Activated CD4-positive, alpha-beta memory T cell treated with anti-CD3 and anti-CD28 coated beads for 36 hours (primary cell): ENCODE data around the gene ARID1B. TPM values are rescaled to one million over a fixed set of nuclear protein-coding genes. Genes with fewer than 3 reads are reported as not detected.

Source experiments
- CTCF ChIA-PET: fragments of 350-600 bp; sonication (Branson Sonifier 250); formaldehyde crosslinking; loops from one replicate; lab custom pipeline; 2021; ENCODE audit warnings: antibody characterized with exemption, inconsistent platforms; lab: Charles Lee
- POLR2A ChIA-PET: fragments of 350-600 bp; sonication (Branson Sonifier 250); formaldehyde crosslinking; loops from one replicate; lab custom pipeline; 2021; ENCODE audit warnings: antibody characterized with exemption; lab: Charles Lee
- DNase-seq: peaks from one replicate; pipeline ENCODE4 v3.0.0-alpha.2; 2020
- H3K27ac Mint-ChIP-seq: one replicate; pipeline ENCODE4 v1.8.0; 2021; ENCODE audit warnings: mixed read lengths
- H3K27me3 Mint-ChIP-seq: one replicate; pipeline ENCODE4 v1.8.0; 2021; ENCODE audit warnings: mixed read lengths
- H3K36me3 Mint-ChIP-seq: one replicate; pipeline ENCODE4 v1.8.0; 2021; ENCODE audit warnings: mixed read lengths
- H3K4me1 Mint-ChIP-seq: one replicate; pipeline ENCODE4 v1.8.0; 2021; ENCODE audit warnings: low read depth, mixed read lengths
- H3K4me3 Mint-ChIP-seq: one replicate; pipeline ENCODE4 v1.8.0; 2021; ENCODE audit warnings: mild to moderate bottlenecking, mixed read lengths
- H3K9me3 Mint-ChIP-seq: one replicate; pipeline ENCODE4 v1.8.0; 2021; ENCODE audit warnings: mixed read lengths
- intact Hi-C: fragments of 100-400 bp; cut with micrococcal nuclease; formaldehyde crosslinking; loops from one replicate; pipeline ENCODE4 v1.15.1; 2023
- total RNA-seq, 2 experiments: library from RNA; stranded (reverse); gene quantifications; one replicate each; pipeline ENCODE4 v1.2.3, GENCODE V29; 2021

The ARID1B gene
- total RNA-seq, 2 experiments from 2014 or later, result 39.0 to 41.5 TPM

DNA sequence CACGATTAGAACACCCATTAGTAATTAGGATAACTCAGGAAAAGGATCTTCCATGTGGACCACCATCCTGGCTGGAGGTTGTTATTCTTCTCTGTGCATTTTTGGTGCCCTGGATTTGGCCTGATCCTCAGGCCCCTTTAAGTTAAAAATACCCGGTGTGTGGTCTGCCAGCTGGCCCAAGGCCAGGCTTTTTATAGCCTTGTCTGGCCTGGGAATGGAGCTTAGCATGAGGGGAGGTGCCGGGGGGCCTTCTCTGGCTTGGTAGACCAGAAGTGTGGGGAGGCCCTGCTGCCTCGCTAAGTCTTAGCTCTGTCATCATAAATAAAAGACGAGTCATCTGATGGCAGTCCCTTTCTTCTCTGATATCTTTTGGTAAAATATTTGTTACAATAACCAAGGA is 71.4 kb downstream of the ARID1B start:
- DNase-seq, result no peak
- peaks cover 88% of the 10 kb centered on the region for H3K4me1 Mint-ChIP-seq
- no peak overlapping the region for H3K4me3 Mint-ChIP-seq
- H3K27ac Mint-ChIP-seq, result no peak overlapping the region
- ChIA-PET CTCF (no interaction called here), POLR2A (no interaction called here)
- peaks cover 2% of the 10 kb centered on the region for H3K36me3 Mint-ChIP-seq
- H3K9me3 Mint-ChIP-seq, result no peaks in the 10 kb centered on the region
- intact Hi-C loops, result no loop called here
- H3K27me3 Mint-ChIP-seq, result no peaks in the 10 kb centered on the region

DNA sequence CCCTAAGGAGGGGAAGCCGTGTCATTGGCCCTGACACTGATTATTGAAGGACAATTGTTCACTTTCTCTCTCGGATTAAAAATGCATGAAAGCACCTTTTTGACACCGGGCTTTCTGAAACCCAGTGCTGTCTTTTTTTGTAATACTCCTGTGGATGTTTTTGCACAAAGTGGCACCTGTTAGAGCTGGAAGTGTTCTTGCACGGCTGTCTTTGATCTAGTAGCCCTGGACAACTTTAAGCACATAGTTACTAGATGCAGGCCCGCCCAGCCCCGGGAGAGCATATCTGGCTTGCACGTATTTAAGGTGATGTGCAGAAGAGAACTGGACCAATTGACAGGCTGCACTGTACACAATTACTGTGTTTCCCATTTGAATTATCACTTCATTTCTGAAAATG is 72.6 kb downstream of the ARID1B start:
- Mint-ChIP-seq H3K4me3 (no peak overlapping the region), H3K27ac (no peak overlapping the region), H3K4me1 (peaks cover 86% of the 10 kb centered on the region), H3K36me3 (peaks cover 2% of the 10 kb centered on the region), H3K27me3 (no peaks in the 10 kb centered on the region), H3K9me3 (no peaks in the 10 kb centered on the region)
- CTCF ChIA-PET, result no interaction called here
- intact Hi-C loops, result no loop called here
- POLR2A ChIA-PET, result no interaction called here
- DNase-seq, result no peak

DNA sequence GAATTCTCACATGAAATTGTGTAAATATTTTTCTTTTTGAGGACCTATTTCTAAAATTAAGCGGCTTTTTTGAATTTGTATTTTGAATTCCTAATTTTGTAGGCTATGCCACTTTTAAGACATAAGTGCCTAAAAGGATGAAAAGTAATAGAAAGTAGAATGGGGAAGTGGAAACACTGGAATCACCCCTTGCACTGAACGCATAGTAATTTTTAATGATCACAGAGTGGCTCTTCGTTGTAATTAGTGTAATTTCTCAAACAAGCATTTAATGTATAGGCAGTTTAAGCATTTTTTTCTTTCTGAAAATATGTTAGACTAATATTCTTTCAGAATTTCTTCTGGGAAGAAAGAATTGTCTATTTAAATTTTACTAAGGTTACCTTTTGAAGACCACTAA is 73.2 kb downstream of the ARID1B start:
- H3K4me1 Mint-ChIP-seq, result peaks cover 85% of the 10 kb centered on the region

DNA sequence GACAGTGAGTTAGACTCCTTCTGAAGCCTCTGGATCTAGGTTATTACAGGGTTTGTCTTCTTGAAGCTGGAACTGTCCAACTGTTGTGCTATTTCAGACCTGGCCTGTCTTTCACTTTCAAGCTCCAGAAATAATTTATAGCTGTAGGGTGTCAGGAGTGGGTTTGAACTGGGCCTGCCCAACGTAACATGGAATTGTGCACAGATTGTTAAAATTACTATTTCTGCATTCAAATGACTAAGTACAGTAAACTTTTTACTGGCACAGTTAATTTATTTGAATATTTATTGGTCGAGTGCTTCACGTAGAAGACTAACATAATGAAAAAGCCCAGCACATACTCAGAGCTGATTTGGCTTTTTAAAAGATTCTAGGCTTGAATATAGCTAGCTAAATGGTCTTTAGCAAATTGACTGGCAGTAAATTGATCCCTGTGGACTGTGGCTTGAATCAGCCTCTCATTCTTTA is 74.3 kb downstream of the ARID1B start:
- ChIA-PET CTCF (no interaction called here), POLR2A (no interaction called here)
- no peaks in the 10 kb centered on the region for H3K9me3 Mint-ChIP-seq
- intact Hi-C loops, result no loop called here
- H3K4me3 Mint-ChIP-seq, result no peak overlapping the region
- peaks cover 2% of the 10 kb centered on the region for H3K36me3 Mint-ChIP-seq
- H3K27ac Mint-ChIP-seq, result no peak overlapping the region
- no peak for DNase-seq
- H3K27me3 Mint-ChIP-seq, result no peaks in the 10 kb centered on the region
- H3K4me1 Mint-ChIP-seq, result peaks cover 86% of the 10 kb centered on the region

More for the DNA sequence above, 73.2 kb downstream of the ARID1B start:
- intact Hi-C loops, result no loop called here
- ChIA-PET POLR2A (no interaction called here), CTCF (no interaction called here)
- Mint-ChIP-seq H3K36me3 (peaks cover 2% of the 10 kb centered on the region), H3K9me3 (no peaks in the 10 kb centered on the region), H3K27ac (no peak overlapping the region), H3K27me3 (no peaks in the 10 kb centered on the region), H3K4me3 (no peak overlapping the region)
- DNase-seq, result no peak

DNA sequence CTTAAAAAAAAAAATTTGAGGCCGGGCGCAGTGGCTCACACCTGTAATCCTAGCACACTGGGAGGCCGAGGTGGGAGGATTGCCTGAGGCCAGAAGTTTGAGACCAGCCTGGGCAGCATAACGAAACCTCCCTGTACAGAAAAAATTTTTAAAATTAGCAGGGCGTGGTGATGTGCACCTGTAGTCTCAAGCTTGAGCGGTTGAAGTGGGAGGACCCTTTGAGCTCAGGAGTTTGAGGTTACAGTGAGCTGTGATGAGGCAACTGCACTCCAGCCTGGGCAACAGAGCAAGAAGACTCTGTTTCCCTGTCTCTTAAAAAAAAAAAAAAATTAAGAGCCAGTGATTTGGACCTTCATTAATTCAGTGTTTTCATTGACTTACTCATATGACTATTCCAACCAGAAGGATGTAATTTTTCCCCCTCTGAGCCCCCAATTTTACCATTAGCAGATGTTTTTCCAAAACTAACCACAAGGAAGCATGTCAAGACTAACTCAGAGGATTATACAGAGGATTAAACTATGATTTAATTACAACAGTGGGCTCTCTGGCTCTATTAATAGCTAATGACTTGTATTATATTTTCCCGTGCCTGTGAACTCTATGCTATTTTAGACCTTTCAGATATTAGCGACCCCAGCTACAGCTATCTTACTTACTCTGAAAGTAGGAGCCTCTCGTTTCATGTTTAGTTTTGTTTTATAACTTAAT is 75.1 kb downstream of the ARID1B start:
- POLR2A ChIA-PET, result no interaction called here
- H3K4me3 Mint-ChIP-seq, result no peak overlapping the region
- intact Hi-C loops, result no loop called here
- H3K27me3 Mint-ChIP-seq, result no peaks in the 10 kb centered on the region
- CTCF ChIA-PET, result interaction anchor here (0.6 kb wide), 1 partner anchor 169 kb away, joined by 3 read pairs; no protein-coding TSS in a partner anchor
- H3K9me3 Mint-ChIP-seq, result no peaks in the 10 kb centered on the region
- no peak overlapping the region for H3K27ac Mint-ChIP-seq
- no peaks in the 10 kb centered on the region for H3K36me3 Mint-ChIP-seq
- no peak for DNase-seq
- H3K4me1 Mint-ChIP-seq, result peaks cover 87% of the 10 kb centered on the region

DNA sequence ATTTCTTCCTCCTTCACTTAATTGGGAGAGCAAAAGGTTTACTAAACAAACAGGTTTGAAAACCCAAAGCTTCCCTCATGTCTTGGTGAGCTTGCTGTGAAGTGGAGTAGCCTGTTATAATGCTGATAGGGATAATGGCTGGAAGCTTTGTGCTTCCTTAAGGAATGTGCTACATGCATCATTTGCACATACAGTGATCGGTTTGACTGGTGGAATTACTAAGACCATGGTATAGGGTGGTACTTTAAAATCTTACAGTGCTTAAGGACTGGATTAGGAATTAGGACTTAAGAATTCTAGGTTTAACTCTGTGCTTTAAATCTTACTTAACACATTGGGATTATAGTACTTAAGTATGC is 75.7 kb downstream of the ARID1B start:
- peaks cover 87% of the 10 kb centered on the region for H3K4me1 Mint-ChIP-seq
- no peak overlapping the region for H3K27ac Mint-ChIP-seq
- ChIA-PET POLR2A (no interaction called here), CTCF (interaction anchor here (0.5 to 0.6 kb wide), 2 partner anchors 168 to 272 kb away, joined by 3 to 4 read pairs; no protein-coding TSS in a partner anchor)
- intact Hi-C loops, result no loop called here
- no peaks in the 10 kb centered on the region for H3K27me3 Mint-ChIP-seq
- H3K9me3 Mint-ChIP-seq, result no peaks in the 10 kb centered on the region
- H3K36me3 Mint-ChIP-seq, result peaks cover under 1% of the 10 kb centered on the region
- no peak overlapping the region for H3K4me3 Mint-ChIP-seq
- DNase-seq, result no peak

DNA sequence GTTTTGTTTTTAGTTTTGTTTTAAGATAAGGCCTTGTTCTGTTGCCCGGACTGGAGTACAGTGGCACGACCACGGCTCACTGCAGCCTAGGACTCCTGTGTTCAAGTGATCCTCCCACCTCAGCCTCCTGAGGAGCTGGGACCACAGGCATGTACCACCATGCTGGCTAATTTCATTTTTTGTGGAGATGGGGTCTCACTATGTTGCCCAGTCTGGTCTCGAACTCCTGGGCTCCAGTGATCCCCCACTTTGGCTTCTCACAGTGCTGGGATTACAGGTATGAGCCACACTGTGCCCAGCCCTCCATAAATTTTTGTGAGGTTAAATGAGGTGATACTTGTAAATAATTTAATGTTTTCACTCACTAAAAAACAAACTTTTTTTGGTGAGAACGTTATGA is 76.6 kb downstream of the ARID1B start:
- ChIA-PET CTCF (interaction anchor here (0.5 kb wide), 1 partner anchor 1800 kb away, joined by 4 read pairs; no protein-coding TSS in a partner anchor), POLR2A (no interaction called here)
- Mint-ChIP-seq H3K27me3 (no peaks in the 10 kb centered on the region), H3K4me3 (no peak overlapping the region), H3K9me3 (no peaks in the 10 kb centered on the region), H3K36me3 (peaks cover 3% of the 10 kb centered on the region), H3K4me1 (peaks cover 86% of the 10 kb centered on the region), H3K27ac (no peak overlapping the region)
- intact Hi-C loops, result no loop called here
- no peak for DNase-seq

DNA sequence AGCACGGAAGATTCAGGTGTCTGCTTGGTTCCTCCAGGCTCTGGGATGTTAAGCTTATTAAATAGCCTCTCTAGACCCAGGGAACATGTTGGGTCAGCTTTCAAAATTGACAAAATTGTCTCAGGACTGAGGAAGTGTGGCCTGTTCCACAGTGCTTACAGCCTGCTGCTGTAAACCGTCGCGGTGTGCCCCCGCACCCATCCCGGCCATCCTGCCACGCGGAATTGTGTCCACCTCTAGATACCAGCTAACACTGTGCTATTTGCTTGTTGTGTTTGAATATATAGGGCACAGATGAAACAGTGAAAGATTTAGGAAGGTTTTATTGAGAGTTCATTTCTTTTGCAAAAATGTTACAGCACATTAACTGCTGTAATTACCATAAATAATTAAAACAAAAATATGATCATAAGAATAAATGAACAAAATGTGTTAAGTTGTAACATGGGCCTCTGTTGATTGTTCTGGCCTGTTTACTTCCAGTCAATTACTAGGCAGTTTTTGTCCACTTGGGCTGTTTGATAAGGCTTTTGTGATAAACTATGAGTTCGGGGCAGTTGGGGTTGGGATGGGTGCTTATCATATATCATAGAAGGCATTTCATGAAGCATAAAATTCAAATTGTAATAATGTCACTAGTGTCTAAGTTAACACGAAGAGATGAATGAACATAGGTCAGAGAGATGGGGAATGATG is 77.4 kb downstream of the ARID1B start:
- ChIA-PET POLR2A (no interaction called here), CTCF (interaction anchor here (0.5 to 0.7 kb wide), 2 partner anchors 1344 to 1801 kb away, joined by 3 to 4 read pairs; no protein-coding TSS in a partner anchor)
- Mint-ChIP-seq H3K27ac (no peak overlapping the region), H3K4me1 (peaks cover 82% of the 10 kb centered on the region), H3K4me3 (no peak overlapping the region), H3K36me3 (peaks cover 3% of the 10 kb centered on the region), H3K9me3 (no peaks in the 10 kb centered on the region), H3K27me3 (no peaks in the 10 kb centered on the region)
- DNase-seq, result no peak
- intact Hi-C loops, result no loop called here

DNA sequence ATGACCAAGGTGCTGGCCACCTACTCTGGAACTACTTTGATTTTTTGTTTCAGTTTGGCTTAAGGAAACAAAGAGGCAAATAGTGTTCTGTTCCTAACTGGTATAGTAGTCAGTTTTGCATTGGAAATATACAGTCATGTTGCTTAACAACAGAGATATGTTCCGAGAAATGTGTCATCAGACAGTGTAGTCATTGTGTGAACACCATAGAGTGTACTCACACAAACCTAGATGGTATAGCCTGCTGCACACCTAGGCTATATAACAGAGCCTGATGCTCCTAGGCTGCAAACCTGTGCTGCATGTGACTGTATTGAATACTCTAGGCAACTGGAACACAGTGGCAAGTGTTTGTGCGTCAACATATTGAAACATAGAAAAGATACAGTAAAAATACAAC is 80.4 kb downstream of the ARID1B start:
- Mint-ChIP-seq H3K9me3 (no peaks in the 10 kb centered on the region), H3K27ac (peak overlapping the region; percentile 90), H3K4me3 (no peak overlapping the region), H3K27me3 (no peaks in the 10 kb centered on the region), H3K4me1 (peaks cover 78% of the 10 kb centered on the region), H3K36me3 (peaks cover 3% of the 10 kb centered on the region)
- DNase-seq, result peak; percentile 51
- POLR2A ChIA-PET, result no interaction called here
- intact Hi-C loops, result loop anchor here (1.0 to 2.0 kb wide), 9 partner anchors 9 to 212 kb away; no protein-coding TSS in a partner anchor
- CTCF ChIA-PET, result interaction anchor here (0.8 to 1.3 kb wide), 3 partner anchors 8 to 163 kb away, joined by 3 to 4 read pairs (median 4); no protein-coding TSS in a partner anchor

DNA sequence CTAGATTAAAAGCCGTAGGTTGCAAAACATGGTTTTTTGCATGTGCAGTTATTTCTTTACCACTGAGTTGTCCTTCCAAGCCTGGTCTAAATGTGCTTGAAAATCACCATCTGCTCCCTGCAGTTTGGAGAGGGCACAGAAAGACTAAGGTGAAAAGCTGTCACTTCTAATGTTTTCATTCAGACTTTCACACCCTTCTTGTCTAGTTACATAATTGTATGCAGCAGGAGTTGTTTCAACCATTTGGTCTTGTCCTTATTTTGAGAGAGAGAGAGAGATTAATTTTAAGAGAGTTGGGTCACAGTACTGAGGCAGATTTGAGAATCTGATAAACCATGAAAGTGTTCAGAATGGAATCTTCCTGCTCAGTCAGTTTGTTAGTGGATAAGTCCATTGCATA is 82.5 kb downstream of the ARID1B start:
- DNase-seq, result no peak
- CTCF ChIA-PET, result no interaction called here
- H3K27ac Mint-ChIP-seq, result no peak overlapping the region
- H3K27me3 Mint-ChIP-seq, result no peaks in the 10 kb centered on the region
- no peak overlapping the region for H3K4me3 Mint-ChIP-seq
- peaks cover 3% of the 10 kb centered on the region for H3K36me3 Mint-ChIP-seq
- intact Hi-C loops, result no loop called here
- no peaks in the 10 kb centered on the region for H3K9me3 Mint-ChIP-seq
- POLR2A ChIA-PET, result no interaction called here
- H3K4me1 Mint-ChIP-seq, result peaks cover 78% of the 10 kb centered on the region

DNA sequence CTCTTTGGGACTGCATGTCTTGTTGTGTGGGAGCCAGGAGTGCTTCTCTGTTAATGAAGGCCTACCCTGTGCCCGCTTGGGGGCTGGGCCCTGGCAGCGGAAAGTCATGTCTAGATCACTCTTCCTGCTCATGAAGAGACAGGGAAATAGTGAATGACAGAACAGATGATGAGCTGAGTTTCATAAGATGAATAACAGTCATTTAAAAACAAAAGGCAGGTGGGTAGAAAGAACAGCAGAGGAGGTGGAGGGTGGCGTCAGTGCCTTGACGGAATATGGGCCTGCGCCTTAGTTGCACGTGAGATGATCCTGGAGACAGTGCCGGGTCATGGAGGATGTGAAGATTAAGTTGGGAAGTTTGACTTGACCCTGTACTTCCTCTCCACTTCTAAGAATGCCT is 85.5 kb downstream of the ARID1B start:
- peak; percentile 80 for DNase-seq
- ChIA-PET POLR2A (no interaction called here), CTCF (interaction anchor here (0.6 kb wide), 2 partner anchors 14 to 62 kb away, joined by 3 to 4 read pairs; no protein-coding TSS in a partner anchor)
- Mint-ChIP-seq H3K36me3 (peaks cover 3% of the 10 kb centered on the region), H3K27me3 (no peaks in the 10 kb centered on the region), H3K4me1 (peaks cover 77% of the 10 kb centered on the region), H3K9me3 (no peaks in the 10 kb centered on the region), H3K27ac (peak overlapping the region; percentile 76), H3K4me3 (no peak overlapping the region)
- intact Hi-C loops, result no loop called here

DNA sequence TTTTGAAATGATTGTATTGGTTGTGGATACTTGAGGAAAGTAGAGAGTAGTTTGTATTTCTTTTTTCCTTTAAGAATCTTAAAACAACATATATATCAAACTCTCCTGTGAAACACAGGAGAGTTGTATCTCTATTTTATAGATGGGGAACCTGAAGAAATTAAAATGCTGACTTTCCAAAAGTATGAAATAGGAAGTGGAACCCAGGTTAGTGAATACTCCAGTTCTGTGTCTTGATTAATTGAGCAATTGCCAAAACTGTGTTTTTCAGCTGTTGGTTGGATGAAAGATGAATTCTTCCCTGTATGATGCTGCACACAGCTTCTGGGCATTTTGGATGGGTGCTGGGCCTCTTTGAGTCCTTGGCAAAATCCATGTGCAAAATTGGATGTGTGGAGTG is 86.3 kb downstream of the ARID1B start:
- Mint-ChIP-seq H3K36me3 (no peaks in the 10 kb centered on the region), H3K4me1 (peaks cover 78% of the 10 kb centered on the region)

More for the DNA sequence above, 86.3 kb downstream of the ARID1B start:
- Mint-ChIP-seq H3K9me3 (no peaks in the 10 kb centered on the region), H3K4me3 (no peak overlapping the region), H3K27ac (peak overlapping the region; percentile 76), H3K27me3 (no peaks in the 10 kb centered on the region)
- CTCF ChIA-PET, result no interaction called here
- intact Hi-C loops, result no loop called here
- no peak for DNase-seq
- POLR2A ChIA-PET, result no interaction called here
